ENCODE results near the gene ICAM5. TPM values are rescaled to one million over a fixed set of nuclear protein-coding genes. Genes with fewer than 3 reads are reported as not detected.
A peak's percentile ranks its signal among the peaks of the same experiment; 100 is the strongest.
"Not testable (repeated sequence)": the region's sequence is repeated elsewhere in the genome, so short reads cannot be mapped to it uniquely, and the experiment has no call there.

ICAM5 gene
- total RNA-seq, result 1 to 10 TPM in 1 of 2 experiments, under 1 TPM in 1; 0.95 to 1.0 TPM

DNA sequence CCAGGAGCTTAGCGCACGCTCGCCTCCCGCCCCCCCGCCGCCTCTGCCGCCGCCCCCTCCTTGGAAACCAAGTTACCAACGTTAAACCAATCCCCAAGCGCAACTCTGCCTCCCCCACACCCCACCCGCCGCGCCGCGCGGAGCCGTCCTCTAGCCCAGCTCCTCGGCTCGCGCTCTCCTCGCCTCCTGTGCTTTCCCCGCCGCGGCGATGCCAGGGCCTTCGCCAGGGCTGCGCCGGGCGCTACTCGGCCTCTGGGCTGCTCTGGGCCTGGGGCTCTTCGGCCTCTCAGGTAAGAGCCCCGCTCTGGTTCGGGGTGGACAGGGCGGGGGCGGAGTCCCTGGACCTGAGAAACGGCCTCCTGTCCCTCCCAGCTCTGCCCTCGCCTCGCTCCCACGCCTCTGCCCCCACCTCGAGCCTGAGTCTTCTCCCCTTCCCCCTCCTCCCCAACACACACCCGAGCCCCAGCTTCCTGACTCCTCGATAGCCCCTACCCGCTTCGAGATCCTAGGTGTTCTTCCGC lies at the start of gene ICAM5:
TSS of gene ICAM5 (plus strand) at position 117 of the 521 bp plus-strand sequence. CDS start at position 209, 92 bp downstream.
- Mint-ChIP-seq H3K4me1 (peaks cover 58% of the 10 kb centered on the region), H3K27me3 (peaks cover 79% of the 10 kb centered on the region), H3K36me3 (peaks cover 16% of the 10 kb centered on the region), H3K9me3 (no peaks in the 10 kb centered on the region), H3K4me3 (peak within 1 kb of the TSS; percentile 77), H3K27ac (peak within 1 kb of the TSS; percentile 25)
- peak; percentile 57 for DNase-seq

DNA sequence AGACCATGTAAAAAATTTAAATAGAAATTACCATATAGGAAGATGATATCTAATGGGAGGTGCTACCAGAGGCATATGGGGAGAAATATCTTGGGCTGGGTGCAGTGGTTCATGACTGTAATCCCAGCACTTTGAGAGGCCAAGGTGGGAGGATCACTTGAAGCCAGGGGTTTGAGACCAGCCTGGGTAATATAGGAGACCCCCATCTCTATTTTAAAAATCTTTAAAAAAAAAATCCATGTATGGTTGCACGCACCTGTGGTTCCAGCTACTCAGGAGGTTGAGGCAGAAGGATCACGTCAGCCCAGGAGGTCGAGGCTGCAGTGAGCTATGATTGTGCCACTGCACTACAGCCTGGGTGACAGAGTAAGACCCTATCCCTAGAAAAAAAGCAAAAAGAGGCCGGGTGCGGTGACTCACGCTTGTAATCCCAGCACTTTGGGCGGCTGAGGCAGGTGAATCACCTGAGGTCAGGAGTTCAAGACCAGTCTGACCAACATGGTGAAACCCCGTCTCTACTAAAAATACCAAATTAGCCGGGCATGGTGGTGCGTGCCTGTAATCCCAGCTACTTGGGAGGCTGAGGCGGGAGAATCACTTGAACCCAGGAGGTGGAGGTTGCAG lies 47.8 kb upstream of the ICAM5 start:
- not testable (repeated sequence) for H3K9me3 Mint-ChIP-seq

DNA sequence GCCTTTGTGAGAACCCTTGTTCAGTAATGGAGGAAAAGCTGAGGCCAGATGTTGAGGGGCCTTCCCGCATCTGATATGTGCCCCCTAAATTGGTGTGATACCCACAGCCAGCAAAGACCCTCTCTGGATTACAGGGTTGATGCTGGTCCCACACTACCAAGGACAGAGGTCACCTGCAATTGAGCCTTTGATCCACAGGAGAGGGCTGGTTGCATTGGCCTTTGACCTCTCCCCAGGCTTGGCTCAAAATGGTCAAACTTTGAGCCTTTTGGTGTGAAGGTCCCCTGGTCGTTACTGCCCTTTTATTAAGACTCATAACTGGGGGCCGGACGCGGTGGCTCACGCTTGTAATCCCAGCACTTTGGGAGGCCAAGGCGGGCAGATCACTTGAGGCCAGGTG lies 46.1 kb upstream of the ICAM5 start:
- Mint-ChIP-seq H3K27me3 (no peaks in the 10 kb centered on the region), H3K9me3 (no peaks in the 10 kb centered on the region), H3K27ac (no peak overlapping the region), H3K36me3 (no peaks in the 10 kb centered on the region), H3K4me3 (no peak overlapping the region), H3K4me1 (peaks cover 4% of the 10 kb centered on the region)
- no peak for DNase-seq

More for the DNA sequence above, 47.8 kb upstream of the ICAM5 start:
- not testable (repeated sequence) for DNase-seq, H3K27me3 Mint-ChIP-seq, H3K4me3 Mint-ChIP-seq, H3K27ac Mint-ChIP-seq, H3K4me1 Mint-ChIP-seq, H3K36me3 Mint-ChIP-seq

DNA sequence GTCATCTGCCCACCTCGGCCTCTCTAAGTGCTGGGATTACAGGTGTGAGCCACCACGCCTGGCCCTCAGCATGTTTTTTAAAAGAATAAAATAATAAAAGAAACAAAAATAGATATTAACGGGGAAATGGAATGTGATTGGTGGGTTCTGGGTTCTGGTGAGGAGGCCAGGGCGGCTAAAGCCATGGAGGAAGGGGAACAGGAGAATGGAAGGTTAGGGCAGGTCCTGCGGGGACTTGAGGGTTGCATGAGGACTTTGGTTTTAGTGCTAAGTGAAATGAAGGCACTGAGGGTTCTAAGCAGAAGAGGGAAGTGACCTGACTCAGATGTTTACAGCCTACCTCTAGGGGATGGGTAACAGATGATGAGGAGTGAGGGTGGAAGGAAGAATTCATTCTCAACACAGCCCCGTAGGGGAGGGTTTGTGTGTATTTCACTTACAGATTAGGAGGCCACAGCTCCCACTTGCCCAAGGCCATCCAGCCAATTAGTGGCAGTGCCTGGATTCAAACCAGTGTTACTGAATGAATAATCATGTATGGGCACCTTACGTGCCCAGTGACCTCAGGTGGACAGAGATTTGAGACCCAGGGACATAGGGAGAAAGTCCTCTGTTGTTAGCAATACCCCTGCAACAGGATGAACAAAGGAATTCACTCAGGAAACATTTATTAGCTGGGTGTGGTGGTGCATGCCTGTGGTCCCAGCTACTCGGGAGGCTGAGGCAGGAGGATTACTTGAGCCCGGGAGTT lies 44.4 kb upstream of the ICAM5 start:
- Mint-ChIP-seq H3K4me1 (peaks cover 3% of the 10 kb centered on the region), H3K9me3 (no peaks in the 10 kb centered on the region), H3K27ac (no peak overlapping the region), H3K27me3 (no peaks in the 10 kb centered on the region), H3K36me3 (no peaks in the 10 kb centered on the region), H3K4me3 (no peak overlapping the region)
- no peak for DNase-seq

DNA sequence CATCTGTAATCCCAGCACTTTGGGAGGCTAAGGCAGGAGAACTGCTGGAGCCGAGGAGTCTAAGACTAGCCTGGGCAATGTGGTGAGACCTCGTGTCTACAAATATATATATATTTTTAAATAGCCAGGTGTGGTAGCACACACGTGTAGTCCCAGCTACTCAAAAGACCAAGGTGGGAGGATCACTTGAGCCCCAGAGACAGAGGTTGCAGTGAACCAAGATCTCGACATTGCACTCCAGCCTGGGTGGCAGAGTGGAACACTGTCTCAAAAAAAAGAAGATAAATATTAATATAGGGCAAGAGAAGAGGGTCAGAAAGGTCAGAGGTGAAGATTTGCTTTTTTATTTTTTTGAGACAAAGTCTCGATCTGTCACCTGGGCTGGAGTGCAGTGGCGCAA lies 43.2 kb upstream of the ICAM5 start:
- Mint-ChIP-seq H3K27ac (no peak overlapping the region), H3K36me3 (no peaks in the 10 kb centered on the region), H3K9me3 (no peaks in the 10 kb centered on the region), H3K27me3 (no peaks in the 10 kb centered on the region), H3K4me1 (peaks cover 3% of the 10 kb centered on the region), H3K4me3 (no peak overlapping the region)
- no peak for DNase-seq

DNA sequence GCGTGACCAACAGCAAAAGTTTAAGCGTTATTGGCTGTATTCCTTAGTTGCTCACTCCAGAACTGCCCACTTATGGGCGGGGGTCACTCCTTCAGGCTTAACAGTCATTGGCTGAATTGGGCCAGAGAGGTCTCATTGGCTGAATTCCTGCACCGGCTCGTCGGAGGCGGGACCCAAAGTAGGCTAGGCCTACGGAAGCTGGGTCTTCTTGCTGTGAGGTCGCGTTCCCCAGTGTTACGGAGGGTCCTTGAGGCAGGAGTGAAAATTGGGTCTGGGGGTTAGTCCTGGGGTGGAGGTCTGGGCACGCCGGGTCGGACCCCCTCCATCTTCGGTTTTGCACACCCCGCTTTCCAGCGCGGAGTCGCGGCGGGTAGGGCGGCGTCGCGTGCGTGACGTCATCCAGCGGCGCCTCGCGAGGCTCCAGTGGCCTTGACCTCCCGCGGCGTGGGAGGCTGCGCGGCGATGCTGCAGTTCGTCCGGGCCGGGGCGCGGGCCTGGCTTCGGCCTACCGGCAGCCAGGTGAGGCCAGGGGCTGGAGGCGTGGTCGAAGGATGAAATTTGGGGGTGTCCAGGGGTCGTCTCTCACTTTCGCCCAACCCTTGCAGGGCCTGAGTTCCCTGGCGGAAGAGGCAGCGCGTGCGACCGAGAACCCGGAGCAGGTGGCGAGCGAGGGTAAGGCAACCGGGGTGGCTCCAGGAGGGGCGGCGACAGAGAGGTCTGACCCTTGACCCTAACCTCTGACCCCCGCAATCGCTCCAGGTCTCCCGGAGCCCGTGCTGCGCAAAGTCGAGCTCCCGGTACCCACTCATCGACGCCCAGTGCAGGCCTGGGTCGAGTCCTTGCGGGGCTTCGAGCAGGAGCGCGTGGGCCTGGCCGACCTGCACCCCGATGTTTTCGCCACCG lies 37.7 kb upstream of the ICAM5 start, which contains the start of gene MRPL4:
TSS of gene MRPL4 (plus strand) at position 423 of the 903 bp plus-strand sequence. CDS start at position 463, 40 bp downstream.
- no peaks in the 10 kb centered on the region for H3K27me3 Mint-ChIP-seq
- H3K4me3 Mint-ChIP-seq, result peak within 1 kb of the TSS; percentile 93
- H3K9me3 Mint-ChIP-seq, result no peaks in the 10 kb centered on the region
- DNase-seq, result peak; percentile 94
- H3K36me3 Mint-ChIP-seq, result peaks cover 32% of the 10 kb centered on the region
- H3K27ac Mint-ChIP-seq, result peak within 1 kb of the TSS; percentile 94
- H3K4me1 Mint-ChIP-seq, result peaks cover 17% of the 10 kb centered on the region

GRCh38 chr19:10252707-10253106 lies 37.0 kb upstream of the ICAM5 start:
- DNase-seq, result no peak

GRCh38 chr19:10254244-10254643 lies 35.5 kb upstream of the ICAM5 start:
- Mint-ChIP-seq H3K4me1 (peaks cover 23% of the 10 kb centered on the region), H3K4me3 (no peak overlapping the region), H3K27me3 (no peaks in the 10 kb centered on the region), H3K27ac (peak overlapping the region; percentile 17), H3K36me3 (peaks cover 48% of the 10 kb centered on the region), H3K9me3 (no peaks in the 10 kb centered on the region)
- no peak for DNase-seq

More at GRCh38 chr19:10252707-10253106, 37.0 kb upstream of the ICAM5 start:
- H3K36me3 Mint-ChIP-seq, result peaks cover 38% of the 10 kb centered on the region
- H3K9me3 Mint-ChIP-seq, result no peaks in the 10 kb centered on the region
- peak overlapping the region; percentile 93 for H3K4me3 Mint-ChIP-seq
- H3K27ac Mint-ChIP-seq, result peak overlapping the region; percentile 94
- H3K27me3 Mint-ChIP-seq, result no peaks in the 10 kb centered on the region
- peaks cover 17% of the 10 kb centered on the region for H3K4me1 Mint-ChIP-seq

GRCh38 chr19:10255358-10255757 lies 34.4 kb upstream of the ICAM5 start:
- H3K4me1 Mint-ChIP-seq, result peaks cover 29% of the 10 kb centered on the region
- no peaks in the 10 kb centered on the region for H3K27me3 Mint-ChIP-seq
- H3K9me3 Mint-ChIP-seq, result no peaks in the 10 kb centered on the region
- H3K4me3 Mint-ChIP-seq, result no peak overlapping the region
- no peak overlapping the region for H3K27ac Mint-ChIP-seq
- DNase-seq, result no peak
- peaks cover 56% of the 10 kb centered on the region for H3K36me3 Mint-ChIP-seq

GRCh38 chr19:10256551-10256950 lies 33.2 kb upstream of the ICAM5 start:
- peaks cover 33% of the 10 kb centered on the region for H3K4me1 Mint-ChIP-seq
- no peaks in the 10 kb centered on the region for H3K9me3 Mint-ChIP-seq
- no peaks in the 10 kb centered on the region for H3K27me3 Mint-ChIP-seq
- no peak overlapping the region for H3K27ac Mint-ChIP-seq
- H3K4me3 Mint-ChIP-seq, result no peak overlapping the region
- DNase-seq, result no peak
- H3K36me3 Mint-ChIP-seq, result peaks cover 56% of the 10 kb centered on the region

GRCh38 chr19:10256970-10257615 lies 32.7 kb upstream of the ICAM5 start:
- Mint-ChIP-seq H3K4me3 (no peak overlapping the region), H3K27me3 (no peaks in the 10 kb centered on the region), H3K4me1 (peaks cover 33% of the 10 kb centered on the region), H3K9me3 (no peaks in the 10 kb centered on the region), H3K36me3 (peaks cover 55% of the 10 kb centered on the region), H3K27ac (peak overlapping the region; percentile 34)
- DNase-seq, result no peak

DNA sequence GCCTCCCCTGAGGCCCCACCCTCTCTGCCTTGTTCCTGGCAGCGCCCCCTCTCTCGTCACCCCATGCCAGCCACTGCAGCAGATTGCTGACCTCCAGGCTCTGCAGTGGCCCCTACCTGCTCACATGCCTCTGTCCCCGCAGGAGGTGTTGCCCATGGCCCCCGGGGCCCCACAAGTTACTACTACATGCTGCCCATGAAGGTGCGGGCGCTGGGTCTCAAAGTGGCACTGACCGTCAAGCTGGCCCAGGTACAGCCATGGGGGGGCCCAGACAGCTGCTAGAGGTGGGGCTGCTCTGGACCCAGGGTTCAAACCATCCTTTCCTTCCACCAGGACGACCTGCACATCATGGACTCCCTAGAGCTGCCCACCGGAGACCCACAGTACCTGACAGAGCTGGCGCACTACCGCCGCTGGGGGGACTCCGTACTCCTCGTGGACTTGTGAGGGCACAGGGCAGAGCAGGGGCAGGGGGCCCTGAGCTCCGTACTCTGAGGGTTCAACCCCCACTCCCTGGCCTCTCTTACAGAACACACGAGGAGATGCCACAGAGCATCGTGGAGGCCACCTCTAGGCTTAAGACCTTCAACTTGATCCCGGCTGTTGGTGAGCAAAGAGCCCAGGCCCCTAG lies 31.6 kb upstream of the ICAM5 start:
- H3K9me3 Mint-ChIP-seq, result no peaks in the 10 kb centered on the region
- H3K36me3 Mint-ChIP-seq, result peaks cover 48% of the 10 kb centered on the region
- peaks cover 29% of the 10 kb centered on the region for H3K4me1 Mint-ChIP-seq
- H3K4me3 Mint-ChIP-seq, result no peak overlapping the region
- H3K27me3 Mint-ChIP-seq, result no peaks in the 10 kb centered on the region
- no peak overlapping the region for H3K27ac Mint-ChIP-seq
- no peak for DNase-seq

DNA sequence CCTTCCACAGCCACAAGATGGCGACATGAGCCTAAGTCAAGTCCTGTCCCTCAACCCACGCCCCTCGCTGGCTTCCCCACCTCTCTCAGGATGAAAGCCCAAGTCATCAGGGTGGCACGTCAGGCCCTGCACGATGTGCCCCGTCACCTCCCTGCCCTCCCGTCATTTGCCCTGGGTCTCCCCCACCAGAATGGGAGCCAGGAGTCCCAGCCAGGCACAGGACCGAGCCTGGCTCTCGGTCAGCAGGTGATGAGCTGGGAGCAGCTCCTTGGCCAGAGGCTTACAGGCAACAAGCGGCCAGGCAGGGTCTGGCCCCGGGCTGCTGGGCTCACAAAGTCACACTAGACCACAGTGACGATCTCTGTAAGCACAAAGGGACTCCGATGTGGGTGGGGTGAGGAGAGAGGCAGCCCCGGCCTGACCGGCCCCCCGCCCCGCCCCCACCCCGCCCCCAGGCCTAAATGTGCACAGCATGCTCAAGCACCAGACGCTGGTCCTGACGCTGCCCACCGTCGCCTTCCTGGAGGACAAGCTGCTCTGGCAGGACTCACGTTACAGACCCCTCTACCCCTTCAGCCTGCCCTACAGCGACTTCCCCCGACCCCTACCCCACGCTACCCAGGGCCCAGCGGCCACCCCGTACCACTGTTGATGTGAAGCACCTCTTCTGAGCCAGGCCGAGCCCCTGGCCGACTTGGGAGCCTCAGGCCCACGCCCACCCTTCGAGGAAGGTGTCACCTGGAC lies 30.4 kb upstream of the ICAM5 start:
- H3K4me3 Mint-ChIP-seq, result peak overlapping the region; percentile 10
- peak overlapping the region; percentile 87 for H3K27ac Mint-ChIP-seq
- no peaks in the 10 kb centered on the region for H3K9me3 Mint-ChIP-seq
- H3K27me3 Mint-ChIP-seq, result no peaks in the 10 kb centered on the region
- H3K36me3 Mint-ChIP-seq, result peaks cover 43% of the 10 kb centered on the region
- DNase-seq, result peak; percentile 89
- peaks cover 20% of the 10 kb centered on the region for H3K4me1 Mint-ChIP-seq

All from activated naive CD8-positive, alpha-beta T cell treated with anti-CD3 and anti-CD28 coated beads for 36 hours (primary cell).